ENCODE measurements around the gene DIAPH3.

Gene DIAPH3

GRCh38 chr13:59946944-59947343, 216.8 kb downstream of the DIAPH3 start:
- DNase-seq, result no peak

GRCh38 chr13:59931621-59932020, 232.1 kb downstream of the DIAPH3 start:
- DNase-seq, result no peak

- DNase-seq, result no peak
These were observed 239.5 kb downstream of the DIAPH3 start for GRCh38 chr13:59924256-59924655.

- DNase-seq, result no peak
These were observed 248.5 kb downstream of the DIAPH3 start for GRCh38 chr13:59915252-59915651.

- no peak for DNase-seq
These were observed 249.2 kb downstream of the DIAPH3 start for GRCh38 chr13:59914556-59914955.

DNA sequence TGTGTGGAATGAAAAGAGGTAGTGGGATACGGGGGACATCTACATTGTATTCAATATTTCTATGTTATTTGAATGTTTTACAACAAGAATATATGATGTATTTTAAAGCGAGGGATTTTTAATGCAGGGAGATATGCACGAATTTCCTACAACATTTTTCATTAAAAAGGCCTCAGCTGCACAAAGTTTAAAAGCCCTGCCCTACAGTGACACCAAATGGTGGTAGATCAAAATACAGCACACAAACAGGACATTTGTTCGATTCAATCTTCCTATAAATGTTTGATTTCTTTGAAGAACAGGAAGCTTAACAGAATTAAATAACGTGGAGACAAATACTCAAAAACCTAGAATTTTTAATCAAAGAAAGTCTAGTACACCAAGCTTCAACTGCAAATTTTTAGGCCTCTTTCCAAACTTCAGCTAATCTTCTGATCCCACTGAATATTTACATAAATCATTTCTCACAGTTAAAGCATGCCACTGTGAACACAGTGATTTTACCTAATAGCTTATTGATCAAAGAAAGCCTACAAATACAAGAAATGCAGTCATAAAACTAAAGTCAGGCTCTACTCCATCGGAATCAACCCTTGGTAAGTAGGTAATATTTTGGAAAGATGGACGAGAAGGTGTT, 257.2 kb downstream of the DIAPH3 start:
- no peak for DNase-seq

DNA sequence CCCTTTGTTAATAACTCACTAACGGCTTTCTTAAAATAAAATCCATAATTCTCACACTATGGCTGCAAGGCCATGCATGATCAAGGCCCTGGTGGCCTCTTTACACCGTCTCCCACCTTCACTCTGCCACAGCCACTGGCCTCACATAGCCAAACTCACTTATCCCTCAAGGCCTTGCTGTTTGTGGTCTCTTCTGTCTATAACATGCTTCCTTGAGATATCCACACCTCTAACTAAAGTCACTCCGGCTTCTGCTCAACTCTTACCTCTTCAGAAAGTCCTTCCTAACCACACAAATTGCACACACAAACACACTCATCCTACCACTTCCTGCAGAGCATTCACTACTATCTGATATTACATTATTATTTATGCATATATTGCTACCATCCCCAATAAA, 262.5 kb downstream of the DIAPH3 start:
- no peak for DNase-seq

DNA sequence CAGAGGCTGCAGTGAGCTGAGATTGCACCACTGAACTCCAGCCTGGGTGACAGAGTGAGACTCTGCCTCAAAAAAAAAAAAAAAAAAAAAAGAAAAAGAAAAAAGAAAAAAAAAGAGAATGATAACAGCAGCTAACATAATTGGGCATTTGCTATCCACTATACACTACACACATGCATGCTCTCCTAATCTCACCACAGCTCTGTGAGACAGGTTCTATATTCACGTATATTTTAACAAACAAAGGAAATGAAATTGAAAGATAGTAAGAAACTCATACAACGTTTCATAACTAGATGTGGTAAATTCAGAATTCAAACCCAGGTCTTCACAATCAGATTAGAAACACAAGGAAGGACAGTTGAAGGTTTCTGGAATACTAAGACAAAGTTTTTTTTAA, 265.7 kb downstream of the DIAPH3 start:
- no peak for DNase-seq

GRCh38 chr13:59893266-59893665, 270.5 kb downstream of the DIAPH3 start:
- no peak for DNase-seq

GRCh38 chr13:59891053-59891452, 272.7 kb downstream of the DIAPH3 start:
- DNase-seq, result no peak

DNA sequence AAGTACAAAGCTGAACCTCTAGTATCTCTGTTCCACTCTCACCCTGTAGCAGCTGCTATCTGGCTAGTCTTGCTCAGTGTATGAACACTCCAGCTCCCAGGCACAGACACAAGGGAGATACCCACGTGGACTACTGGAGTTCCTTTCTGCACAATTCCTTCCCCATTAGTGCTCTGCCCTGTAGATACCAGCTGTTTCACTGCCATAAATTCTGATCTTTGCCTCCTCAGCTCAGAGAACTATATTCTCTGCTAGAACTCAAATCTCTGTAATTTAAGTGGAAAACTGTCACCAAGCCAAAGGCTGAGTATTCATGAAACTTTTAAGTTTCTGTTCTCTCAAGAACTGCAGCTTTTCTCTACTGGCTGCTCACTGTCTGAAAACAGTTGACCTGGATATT, 273.7 kb downstream of the DIAPH3 start:
- no peak for DNase-seq

GRCh38 chr13:59888408-59888807, 275.3 kb downstream of the DIAPH3 start:
- no peak for DNase-seq

DNA sequence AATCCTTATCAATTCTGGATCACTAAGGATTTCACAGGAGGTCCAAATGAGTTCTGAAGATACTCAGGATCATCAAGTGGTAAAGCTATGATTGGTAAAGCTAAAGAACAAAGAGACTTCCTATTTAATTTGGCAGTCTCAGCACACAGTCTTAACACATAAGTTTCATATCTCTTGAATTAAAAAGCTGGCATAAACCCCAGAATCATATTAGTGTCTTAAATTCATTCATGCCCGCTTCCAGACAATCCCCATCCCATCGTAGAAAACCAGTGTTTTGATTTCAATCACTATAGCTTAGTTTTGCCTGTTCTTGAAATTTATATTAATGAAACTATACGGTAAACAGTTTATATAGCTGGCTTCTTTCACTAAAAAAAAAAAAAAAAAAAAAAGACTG, 278.7 kb downstream of the DIAPH3 start:
- DNase-seq, result no peak

- DNase-seq, result no peak
These were observed 279.8 kb downstream of the DIAPH3 start for GRCh38 chr13:59883885-59884284.

GRCh38 chr13:59880468-59880867, 283.3 kb downstream of the DIAPH3 start:
- DNase-seq, result no peak

- DNase-seq, result no peak
These were observed 284.4 kb downstream of the DIAPH3 start for GRCh38 chr13:59879281-59879680.

DNA sequence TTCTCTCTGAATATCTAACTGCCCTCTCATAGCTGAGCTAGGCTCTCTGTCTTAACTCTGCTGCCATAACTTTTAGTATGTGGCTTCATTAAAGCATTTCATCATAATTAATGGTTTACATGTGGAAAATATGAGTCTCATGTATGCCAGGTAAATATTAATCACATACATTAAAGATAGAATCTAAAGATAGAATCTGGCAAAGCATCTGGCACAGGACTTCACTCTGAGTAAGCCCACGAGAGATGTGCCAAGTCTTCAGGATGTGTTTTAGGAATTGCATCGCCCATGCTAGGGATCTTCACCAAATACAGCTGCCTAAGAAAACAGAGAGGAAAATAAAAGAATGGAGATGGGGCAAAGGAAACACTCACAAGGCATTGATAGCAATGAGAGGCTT, 285.8 kb downstream of the DIAPH3 start:
- no peak for DNase-seq

GRCh38 chr13:59874973-59875372, 288.8 kb downstream of the DIAPH3 start:
- DNase-seq, result no peak

DNA sequence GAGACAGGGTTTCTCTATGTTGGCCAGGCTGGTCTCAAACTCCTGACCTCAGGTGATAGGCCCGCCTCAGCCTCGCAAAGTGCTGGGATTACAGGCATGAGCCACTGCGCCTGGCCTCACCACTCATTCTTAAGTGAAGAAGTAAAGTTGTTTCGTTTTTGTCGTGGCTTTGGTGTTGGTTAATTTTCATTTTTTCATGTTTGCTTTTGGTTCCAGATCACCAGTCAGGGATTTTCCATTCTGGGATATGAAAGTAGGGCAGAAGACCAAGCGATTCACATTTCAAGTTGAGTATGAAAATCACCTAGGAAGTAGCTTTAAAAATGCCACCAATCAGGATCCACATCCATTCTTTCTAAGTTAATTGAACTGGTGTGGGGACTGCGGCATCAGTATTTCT, 289.9 kb downstream of the DIAPH3 start:
- DNase-seq, result no peak

- DNase-seq, result no peak
These were observed 290.4 kb downstream of the DIAPH3 start for GRCh38 chr13:59873309-59873708.

GRCh38 chr13:59867867-59868266, 295.9 kb downstream of the DIAPH3 start:
- no peak for DNase-seq

DNA sequence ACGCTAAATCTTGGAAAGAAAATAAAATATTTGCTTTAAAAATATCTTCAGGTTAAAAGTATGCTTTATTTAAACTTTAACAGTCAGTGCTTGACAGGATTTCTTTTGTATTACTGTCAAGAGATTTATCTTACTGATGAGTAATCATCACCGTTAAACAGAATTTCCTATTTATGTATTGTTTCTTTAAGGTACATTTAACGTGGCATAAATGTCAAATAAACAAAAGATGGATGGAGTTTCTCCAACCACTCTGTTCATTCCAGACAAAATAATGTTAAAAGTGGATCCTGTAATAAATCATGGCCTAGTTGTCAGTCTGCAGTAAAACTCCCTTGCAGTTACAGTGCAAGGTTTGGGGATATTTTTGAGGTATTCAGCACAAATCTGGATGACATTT, 298.3 kb downstream of the DIAPH3 start:
- DNase-seq, result no peak

DNA sequence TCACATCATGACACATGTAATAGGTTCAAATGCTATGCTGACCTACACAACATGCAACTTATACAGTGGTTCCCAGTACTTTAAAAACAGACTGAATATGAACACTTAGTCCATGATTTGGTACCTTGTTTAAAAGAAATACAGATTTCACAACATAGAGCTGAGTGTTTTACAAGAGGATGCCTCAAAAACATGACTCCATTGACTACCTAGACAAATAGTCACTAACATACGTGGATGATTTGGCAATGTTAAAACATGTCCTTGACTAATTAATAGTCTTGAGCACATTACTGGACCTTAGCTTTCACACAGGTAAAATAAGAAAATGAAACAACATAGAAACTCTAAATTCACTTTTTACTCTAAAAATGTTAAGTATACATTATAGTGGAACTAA, 300.1 kb downstream of the DIAPH3 start:
- DNase-seq, result no peak

GRCh38 chr13:59861676-59862075, 302.1 kb downstream of the DIAPH3 start:
- no peak for DNase-seq

DNA sequence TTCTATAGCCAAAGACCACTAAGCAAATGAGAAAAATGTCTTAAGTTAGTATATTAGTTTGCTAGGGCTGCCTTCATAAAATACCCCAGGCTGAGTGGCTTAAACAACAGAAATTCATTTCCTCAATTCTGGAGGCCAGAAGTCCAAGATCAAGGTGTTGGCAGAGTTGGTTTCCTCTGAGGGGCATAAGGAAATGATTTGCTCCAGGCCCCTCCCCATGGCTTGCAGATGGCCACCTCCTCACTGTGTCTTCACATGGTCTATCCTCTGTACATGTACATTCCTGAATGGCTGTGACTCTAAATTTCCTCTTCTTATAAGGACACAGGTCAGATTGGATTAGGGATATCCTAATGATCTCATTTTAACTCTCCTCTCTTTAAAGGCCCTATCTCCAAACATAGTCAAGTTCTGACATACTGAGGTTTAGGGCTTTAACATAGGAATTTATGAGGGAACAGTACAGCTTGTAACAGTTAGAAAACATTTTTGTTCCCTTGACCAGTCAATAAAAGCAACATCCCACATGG, 307.4 kb downstream of the DIAPH3 start:
- no peak for DNase-seq
